Left hindlimb (tissue), 1 donor: ENCODE measurements around the gene LRRC2.
"Not testable (repeated sequence)": the region's sequence is repeated elsewhere in the genome, so short reads cannot be mapped to it uniquely, and the experiment has no call there.

Source experiments
- DNase-seq: peaks from one replicate; pipeline ENCODE4 v3.0.0-alpha.2; 2018

LRRC2 gene

DNA sequence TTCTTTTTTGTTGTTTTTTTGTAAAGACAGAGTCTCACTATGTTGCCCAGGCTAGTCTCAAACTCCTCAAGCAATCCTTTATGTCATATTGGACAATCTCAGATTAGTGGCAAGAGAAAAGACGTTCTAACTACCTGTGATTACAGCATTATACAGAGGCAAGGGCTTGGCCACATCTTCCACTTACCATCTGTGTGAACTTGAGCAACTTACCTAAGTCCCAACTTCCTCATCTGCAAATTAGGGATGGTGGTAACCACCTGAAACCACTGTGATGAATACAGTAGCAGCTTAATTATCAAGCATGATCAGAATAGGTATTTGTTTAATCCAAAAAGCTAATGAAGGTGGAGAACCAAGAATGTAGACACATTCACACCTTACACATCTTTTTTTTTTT is 16.1 kb downstream of the LRRC2 start:
- no peak for DNase-seq

DNA sequence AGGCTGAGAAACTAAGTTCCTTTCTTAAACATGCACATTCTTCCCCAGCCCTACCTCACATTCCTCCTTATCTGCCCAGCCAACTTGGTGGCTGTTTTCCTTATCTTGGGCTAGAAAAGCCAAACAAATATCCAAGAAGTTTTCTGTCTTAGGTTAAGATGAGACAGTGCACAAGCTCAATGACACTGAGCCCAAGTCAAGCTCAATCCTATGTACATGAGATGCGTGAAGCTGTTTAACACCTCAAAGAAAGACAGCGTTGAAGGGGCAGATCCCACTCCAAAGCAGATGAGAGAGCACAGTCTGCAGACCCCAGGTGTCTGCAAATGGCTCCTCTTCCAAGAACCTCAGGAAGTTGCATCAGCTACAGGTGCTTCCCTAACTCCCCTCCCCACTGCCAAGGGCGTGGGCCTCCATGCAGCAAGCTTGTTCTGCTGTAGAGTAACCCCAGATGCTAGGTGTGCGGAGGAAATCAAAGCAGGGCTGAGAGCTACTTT is 16.6 kb downstream of the LRRC2 start:
- no peak for DNase-seq

DNA sequence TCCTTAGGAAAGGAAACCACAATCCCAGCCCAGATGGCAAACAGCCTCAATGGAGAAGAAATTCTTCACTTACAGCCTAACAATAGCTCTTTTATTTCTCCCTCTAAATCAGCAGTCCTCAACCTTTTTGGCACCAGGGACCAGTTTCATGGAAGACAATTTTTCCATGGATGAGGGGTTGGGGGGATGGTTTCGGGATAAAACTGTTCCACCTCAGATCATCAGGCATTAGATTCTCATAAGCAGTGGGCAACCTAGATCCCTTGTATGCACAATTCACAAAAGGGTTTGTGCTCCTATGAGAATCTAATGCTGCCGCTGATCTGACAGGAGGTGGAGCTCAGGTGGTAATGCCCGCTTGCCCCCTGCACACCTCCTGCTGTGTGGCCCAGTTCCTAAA is 17.5 kb downstream of the LRRC2 start:
- not testable (repeated sequence) for DNase-seq

DNA sequence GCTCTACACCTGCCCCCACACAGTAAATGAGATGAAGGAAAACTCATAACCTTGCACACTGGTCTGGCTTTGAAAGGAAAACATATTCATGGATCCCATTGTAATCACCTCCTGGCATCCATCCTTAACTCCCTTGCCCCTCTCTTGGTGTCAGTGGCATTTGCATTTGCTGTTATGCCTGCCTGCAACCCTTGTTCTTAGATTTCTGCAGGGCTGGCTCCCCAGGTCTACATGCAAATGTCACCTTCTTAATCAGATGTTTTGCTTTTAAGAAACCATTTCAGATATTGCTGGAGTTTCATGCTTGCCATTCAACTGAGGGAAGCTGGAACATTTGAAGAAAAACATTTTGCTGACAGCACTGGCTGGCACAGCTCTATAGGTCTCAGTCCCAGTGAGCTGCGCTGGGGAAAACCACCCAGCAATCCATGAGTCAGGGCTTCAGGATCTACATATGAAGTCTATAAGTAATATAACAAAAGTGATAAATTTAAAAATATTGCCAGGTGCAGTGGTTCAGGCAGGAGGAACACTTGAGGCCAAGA is 19.1 kb downstream of the LRRC2 start:
- no peak for DNase-seq

DNA sequence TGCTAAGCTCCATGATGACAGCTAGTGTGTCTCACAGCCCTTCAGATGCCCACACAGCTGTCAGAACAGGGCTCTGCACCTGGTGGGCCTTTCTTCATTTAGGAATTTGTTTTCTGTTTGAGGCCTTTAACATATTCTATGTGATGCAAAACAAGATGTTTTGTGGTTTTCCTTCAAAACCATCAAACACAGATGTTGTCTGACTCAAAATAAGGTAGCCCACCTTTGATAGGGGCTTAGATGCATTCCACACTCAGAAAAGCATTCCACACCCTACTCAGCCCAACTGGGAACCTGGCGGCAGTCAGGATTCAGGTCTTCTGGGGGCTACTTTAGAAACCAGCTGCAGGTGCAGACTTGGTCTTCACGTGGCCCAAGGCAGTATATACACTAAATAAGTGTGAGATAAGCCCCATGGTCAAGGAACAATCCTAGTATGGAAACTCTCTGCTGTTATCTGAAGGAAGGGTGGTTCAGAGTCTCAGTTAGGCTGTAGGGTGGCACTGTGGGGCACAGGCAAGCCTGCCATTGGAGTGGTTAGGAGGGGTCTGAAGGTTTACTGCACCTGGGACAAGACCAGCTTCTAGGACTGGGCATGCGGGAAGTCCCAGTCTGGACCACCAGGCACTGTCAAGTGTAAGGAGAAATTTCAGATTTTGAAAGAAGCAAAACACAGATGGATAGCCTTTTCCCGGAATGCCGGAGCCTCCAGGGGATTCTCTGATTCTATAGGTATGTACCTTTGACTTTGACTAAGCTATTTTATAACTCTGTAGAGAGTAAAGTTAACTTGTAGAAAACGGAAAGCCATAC is 20.1 kb downstream of the LRRC2 start:
- DNase-seq, result no peak

- no peak for DNase-seq
These were observed 21.2 kb downstream of the LRRC2 start for GRCh38 chr3:46544771-46545503.

GRCh38 chr3:46542801-46543201 is 23.3 kb downstream of the LRRC2 start:
- DNase-seq, result no peak

GRCh38 chr3:46542344-46542743 is 23.8 kb downstream of the LRRC2 start:
- DNase-seq, result no peak

DNA sequence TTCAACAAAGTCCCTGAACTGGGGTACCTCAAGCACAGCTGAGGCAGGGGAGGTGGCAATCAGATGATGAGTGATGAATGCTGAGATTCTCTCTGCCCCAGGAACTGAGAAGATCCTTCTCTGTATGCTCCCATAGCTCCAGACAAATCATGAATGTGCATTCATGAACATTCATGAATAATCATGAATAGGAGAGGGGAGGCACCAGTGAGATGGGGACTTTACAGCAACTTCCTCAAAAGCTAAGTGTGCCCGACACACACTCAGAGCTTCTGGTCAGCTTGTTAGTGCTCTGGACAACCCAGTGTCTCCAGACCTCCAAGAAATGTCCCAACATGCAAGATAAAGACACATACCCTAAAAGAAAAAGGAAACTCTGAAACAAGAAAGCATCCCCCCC is 24.3 kb downstream of the LRRC2 start:
- DNase-seq, result no peak

DNA sequence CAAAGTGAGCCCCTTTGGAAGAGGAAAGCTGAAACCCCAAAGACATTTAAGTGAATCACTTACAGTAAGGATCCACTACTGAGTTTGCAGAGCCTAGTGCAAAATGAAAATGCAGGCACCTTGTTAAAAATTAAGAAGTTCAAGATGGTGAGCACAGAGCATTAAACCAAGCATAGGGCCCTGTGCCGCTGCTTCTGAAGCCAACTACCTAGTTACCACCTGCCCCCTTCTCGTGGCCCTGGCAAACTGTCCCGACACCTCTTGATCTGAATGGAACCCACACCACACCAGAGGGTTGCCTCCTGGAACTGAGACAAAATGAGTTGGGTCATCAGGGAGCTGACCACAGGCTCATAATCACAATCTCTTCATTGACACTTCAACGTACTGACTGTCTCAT is 25.6 kb downstream of the LRRC2 start:
- DNase-seq, result no peak

GRCh38 chr3:46539443-46540005 is 26.6 kb downstream of the LRRC2 start:
- no peak for DNase-seq

DNA sequence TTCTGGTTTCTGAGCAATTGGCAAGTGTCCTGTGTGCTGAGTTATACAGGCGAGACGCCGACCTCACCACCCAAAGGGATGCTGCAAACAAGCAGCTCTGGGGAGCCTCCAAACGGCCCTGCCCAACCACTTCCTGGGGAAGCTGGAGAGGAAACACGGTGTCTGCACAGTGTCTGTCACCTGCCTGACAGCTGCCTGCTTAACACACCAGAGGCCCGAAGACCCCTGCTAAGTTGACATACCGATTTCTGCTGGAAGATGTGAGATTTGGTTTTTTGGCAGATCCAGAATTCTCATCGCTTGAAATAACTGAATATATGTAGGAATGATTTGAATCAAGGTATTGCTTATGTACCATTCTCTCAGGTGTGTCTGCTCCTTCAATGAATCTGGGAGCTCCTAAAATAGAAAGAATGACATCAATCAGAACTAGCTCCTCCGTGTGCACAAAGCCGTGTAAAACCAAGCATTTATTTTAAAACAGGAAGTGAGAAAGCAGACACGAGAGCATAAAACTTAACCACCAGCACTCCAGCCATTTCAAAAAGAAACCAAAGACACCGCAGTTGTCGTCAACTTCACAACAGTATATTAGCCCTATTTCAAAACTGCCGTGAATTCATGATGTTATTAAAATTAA is 27.2 kb downstream of the LRRC2 start:
- DNase-seq, result no peak

DNA sequence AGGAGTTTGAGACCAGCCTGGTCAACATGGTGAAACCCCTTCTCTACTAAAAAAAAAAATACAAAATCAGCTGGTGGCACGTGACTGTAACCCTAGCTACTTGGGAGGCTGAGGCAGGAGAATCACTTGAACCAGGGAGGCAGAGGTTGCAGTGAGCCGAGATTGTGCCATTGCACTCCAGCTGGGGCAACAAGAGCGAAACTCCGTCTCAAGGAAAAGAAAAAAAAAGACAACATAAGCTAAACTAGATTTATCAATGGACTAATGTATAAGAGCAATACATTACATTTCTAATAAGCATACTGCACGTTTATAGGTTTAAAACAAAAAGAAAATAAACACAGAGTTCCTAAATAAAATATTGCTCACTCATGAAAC is 27.7 kb downstream of the LRRC2 start:
- DNase-seq, result not testable (repeated sequence)

- DNase-seq, result no peak
These were observed 28.3 kb downstream of the LRRC2 start for GRCh38 chr3:46537779-46538178.

DNA sequence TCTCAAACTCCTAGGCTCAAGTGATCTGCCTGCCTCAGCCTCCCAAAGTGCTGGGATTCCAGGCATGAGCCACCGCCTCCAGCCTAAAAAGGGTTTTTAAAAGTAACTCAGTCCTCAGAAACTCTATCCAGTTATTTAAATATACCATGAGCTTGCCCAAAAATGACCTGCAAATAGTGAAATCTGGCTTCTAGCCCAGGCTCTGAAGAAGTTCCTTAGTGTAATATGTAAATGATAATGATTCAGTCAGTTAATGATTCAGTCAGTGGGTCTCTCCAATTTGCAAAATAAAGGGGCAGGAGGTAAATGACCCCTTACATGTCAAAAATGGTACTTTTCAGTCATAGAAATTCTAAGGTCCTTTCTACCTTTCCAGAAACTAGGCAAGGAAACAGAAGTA is 28.8 kb downstream of the LRRC2 start:
- DNase-seq, result no peak

DNA sequence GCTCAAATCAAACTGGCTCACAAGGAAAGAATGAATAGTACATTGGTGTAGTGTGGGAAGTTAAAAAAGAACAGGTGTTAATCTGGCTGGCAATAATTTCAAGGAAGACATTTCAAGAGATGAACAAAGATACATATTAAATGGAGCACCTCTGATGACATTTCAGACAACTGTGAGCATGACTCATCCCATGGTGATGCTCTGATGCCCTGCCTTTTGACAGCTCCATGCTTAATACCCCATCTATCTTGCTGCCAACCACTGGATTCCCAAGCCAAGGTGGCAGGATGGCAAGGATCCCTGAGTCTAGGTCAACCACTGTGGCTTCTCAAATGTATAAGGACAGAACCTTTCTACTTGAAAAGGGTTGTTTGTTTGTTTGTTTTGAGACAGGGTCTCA is 29.3 kb downstream of the LRRC2 start:
- no peak for DNase-seq

GRCh38 chr3:46535746-46536145 is 30.4 kb downstream of the LRRC2 start:
- no peak for DNase-seq

- DNase-seq, result no peak
These were observed 33.0 kb downstream of the LRRC2 start for GRCh38 chr3:46533091-46533490.

DNA sequence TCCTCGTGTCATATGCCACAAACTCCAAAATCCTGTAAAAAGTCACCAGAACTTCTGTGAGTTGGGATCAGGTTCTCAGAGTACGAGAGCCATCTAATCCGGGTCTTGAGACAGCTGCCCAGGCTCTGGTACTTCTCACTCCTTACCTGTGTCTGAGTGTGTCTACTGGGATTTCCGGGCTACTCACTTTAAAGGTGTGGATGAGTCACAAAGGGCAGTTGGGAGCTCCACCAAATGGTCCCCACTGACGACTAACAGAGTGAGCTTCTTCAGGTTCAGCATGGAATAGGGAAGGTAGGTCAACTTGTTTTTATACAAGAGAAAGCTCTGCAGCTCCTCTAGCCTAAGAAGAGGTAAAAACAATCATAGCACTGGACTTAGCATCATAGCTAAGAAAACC is 38.9 kb downstream of the LRRC2 start:
- DNase-seq, result no peak

DNA sequence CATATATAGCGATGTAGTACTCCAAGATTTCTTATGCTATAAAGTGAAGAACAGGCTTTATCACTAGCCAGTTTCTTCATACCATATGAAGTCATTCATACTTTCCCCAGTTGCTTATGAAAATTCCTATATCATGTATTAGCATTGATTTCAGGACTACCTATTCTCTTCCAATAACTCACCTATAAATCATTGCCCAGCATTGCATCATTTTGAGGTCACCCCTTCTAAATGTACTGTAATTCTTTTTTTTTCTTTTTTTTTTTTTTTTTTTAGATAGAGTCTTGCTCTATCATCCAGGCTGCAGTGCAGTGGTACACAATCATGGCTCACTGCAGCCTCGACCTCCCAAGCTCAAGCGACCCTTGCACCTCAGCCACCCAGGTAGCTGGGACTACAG is 41.3 kb downstream of the LRRC2 start:
- DNase-seq, result no peak

GRCh38 chr3:46524008-46524407 is 42.1 kb downstream of the LRRC2 start:
- DNase-seq, result no peak

- DNase-seq, result no peak
These were observed 42.5 kb downstream of the LRRC2 start for GRCh38 chr3:46523556-46523955.

DNA sequence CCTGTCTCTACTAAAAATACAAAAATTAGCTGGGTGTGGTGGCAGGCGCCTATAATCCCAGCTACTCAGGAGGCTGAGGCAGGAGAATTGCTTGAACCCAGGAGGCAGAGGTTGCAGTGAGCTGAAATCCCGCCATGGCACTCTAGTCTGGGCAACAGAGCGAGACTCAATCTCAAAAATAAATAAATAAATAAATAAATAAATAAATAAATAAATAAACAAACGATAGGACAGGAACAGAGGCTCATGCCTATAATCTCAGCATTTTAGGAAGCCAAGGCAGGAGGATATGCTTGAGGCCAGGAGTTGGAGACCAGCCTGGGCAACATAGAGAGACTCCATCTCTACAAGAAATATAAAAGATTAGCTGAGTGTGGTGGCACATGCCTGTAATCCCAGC is 43.9 kb downstream of the LRRC2 start:
- DNase-seq, result not testable (repeated sequence)
